Loucy (cell line): Measurements from ENCODE around the gene CSE1L.
"Not testable (repeated sequence)": the region's sequence is repeated elsewhere in the genome, so short reads cannot be mapped to it uniquely, and the experiment has no call there.

Source experiments
- H2AFZ ChIP-seq: fragments of 200-600 bp; sonication (generic); 2 replicates; pipeline ENCODE4 v1.6.0; 2016; ENCODE audit warnings: antibody characterized with exemption, mild to moderate bottlenecking, low read length, moderate library complexity
- H3F3A ChIP-seq: fragments of 200-600 bp; 2 replicates; pipeline ENCODE4 v1.6.0; 2016; ENCODE audit warnings: antibody characterized with exemption, low read depth, mild to moderate bottlenecking
- H3K27me3 ChIP-seq: fragments of 200-600 bp; sonication (generic); 2 replicates; pipeline ENCODE4 v1.6.1; 2014; ENCODE audit warnings: low read length, mild to moderate bottlenecking; ENCODE audit not compliant: insufficient read depth, poor library complexity, severe bottlenecking
- H3K36me3 ChIP-seq: fragments of 200-600 bp; sonication (generic); 2 replicates; pipeline ENCODE4 v1.6.1; 2016; ENCODE audit warnings: low read length; ENCODE audit not compliant: insufficient read depth
- H3K4me1 ChIP-seq: fragments of 200-600 bp; sonication (generic); 2 replicates; pipeline ENCODE4 v1.5.1; 2014; ENCODE audit warnings: low read length, mild to moderate bottlenecking; ENCODE audit not compliant: insufficient read depth, poor library complexity, severe bottlenecking
- H3K4me2 ChIP-seq: fragments of 200-600 bp; sonication (generic); 2 replicates; pipeline ENCODE4 v1.6.0; 2014; ENCODE audit warnings: antibody characterized with exemption, low read length, low read depth, mild to moderate bottlenecking; ENCODE audit not compliant: poor library complexity, severe bottlenecking
- H3K4me3 ChIP-seq: fragments of 200-600 bp; sonication (generic); 2 replicates; pipeline ENCODE4 v1.5.1; 2014; ENCODE audit warnings: low read length, mild to moderate bottlenecking, mixed read lengths; ENCODE audit not compliant: poor library complexity, severe bottlenecking
- H3K79me2 ChIP-seq: fragments of 200-600 bp; sonication (generic); 2 replicates; pipeline ENCODE4 v1.6.1; 2014; ENCODE audit warnings: low read length; ENCODE audit not compliant: insufficient read depth
- H3K9ac ChIP-seq: fragments of 200-600 bp; sonication (generic); 2 replicates; pipeline ENCODE4 v1.6.0; 2014; ENCODE audit warnings: mild to moderate bottlenecking, low read depth, low read length, moderate library complexity; ENCODE audit not compliant: poor library complexity, severe bottlenecking
- H3K9me2 ChIP-seq: fragments of 200-600 bp; sonication (generic); replicated peaks from 2 replicates; pipeline ENCODE4 v1.6.1; 2016; ENCODE audit warnings: low read depth, low read length, mixed read lengths
- H3K9me3 ChIP-seq: fragments of 200-600 bp; sonication (generic); 2 replicates; pipeline ENCODE4 v1.6.1; 2014; ENCODE audit warnings: mild to moderate bottlenecking, antibody characterized with exemption, low read length, low read depth; ENCODE audit not compliant: insufficient read depth
- H4K20me1 ChIP-seq: fragments of 200-600 bp; sonication (generic); 2 replicates; pipeline ENCODE4 v1.6.0; 2014; ENCODE audit warnings: antibody characterized with exemption, low read length, mild to moderate bottlenecking; ENCODE audit not compliant: insufficient read depth, poor library complexity, severe bottlenecking
- CTCF ChIP-seq: fragments of 200-600 bp; sonication (generic); conservative IDR thresholded peaks from 2 replicates; pipeline ENCODE4 v1.5.1; 2014; ENCODE audit warnings: mild to moderate bottlenecking, antibody characterized with exemption, low read length
- EZH2phosphoT487 ChIP-seq: fragments of 200-600 bp; IDR thresholded peaks from 2 replicates; pipeline ENCODE4 v1.6.1; 2018; ENCODE audit warnings: antibody characterized with exemption, mild to moderate bottlenecking, moderate library complexity, borderline replicate concordance

CSE1L gene

DNA sequence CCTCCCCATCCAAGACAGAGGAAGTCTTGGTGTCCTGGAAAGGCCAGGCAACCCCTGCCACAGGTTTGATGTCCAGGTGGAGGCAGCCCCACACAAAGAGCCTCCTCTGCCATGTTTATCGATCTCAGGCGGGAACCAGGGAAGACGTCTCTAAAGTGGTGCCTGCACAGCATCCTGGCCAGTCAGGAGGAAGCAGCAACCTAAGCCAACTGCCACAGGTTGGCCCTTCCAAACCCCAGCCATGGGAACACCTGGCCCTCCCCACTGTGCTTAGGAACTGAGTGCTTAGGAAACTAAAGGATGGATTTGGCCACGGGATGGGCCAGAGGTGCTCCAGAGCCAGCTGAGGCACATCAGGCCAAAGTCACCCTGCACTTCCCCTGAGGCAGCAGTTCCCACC, 56.9 kb downstream of the CSE1L start:
- peaks cover 57% of the 10 kb centered on the region; the same call in 1 of the 2 replicates for H3K36me3 ChIP-seq

GRCh38 chr20:49103647-49104364, 57.7 kb downstream of the CSE1L start:
- TF ChIP-seq CTCF = no peak
- Histone ChIP-seq H3K79me2 (no peaks in the 10 kb centered on the region), H3F3A (no peaks in the 10 kb centered on the region), H3K4me2 (no peak overlapping the region), H3K4me1 (no peaks in the 10 kb centered on the region), H2AFZ (no peak overlapping the region), H3K36me3 (peaks cover 49% of the 10 kb centered on the region; the same call in 1 of the 2 replicates), H3K9ac (no peak overlapping the region), H3K4me3 (no peak overlapping the region), H3K27me3 (no peaks in the 10 kb centered on the region), H3K9me3 (no peaks in the 10 kb centered on the region), H4K20me1 (peaks cover 5% of the 10 kb centered on the region), H3K9me2 (no peaks in the 10 kb centered on the region)

More for the DNA sequence above, 56.9 kb downstream of the CSE1L start:
- TF ChIP-seq CTCF = no peak
- TF ChIP-seq EZH2phosphoT487 = no peak
- H3K9me2 ChIP-seq = no peaks in the 10 kb centered on the region
- H3K4me2 ChIP-seq = no peak overlapping the region
- no peaks in the 10 kb centered on the region for H3K79me2 ChIP-seq
- no peaks in the 10 kb centered on the region for H3F3A ChIP-seq
- H3K4me3 ChIP-seq = no peak overlapping the region
- H3K27me3 ChIP-seq = no peaks in the 10 kb centered on the region
- H3K4me1 ChIP-seq = no peaks in the 10 kb centered on the region
- H2AFZ ChIP-seq = no peak overlapping the region
- peaks cover 7% of the 10 kb centered on the region for H4K20me1 ChIP-seq
- H3K9me3 ChIP-seq = no peaks in the 10 kb centered on the region
- no peak overlapping the region for H3K9ac ChIP-seq

GRCh38 chr20:49104365-49104648, 58.2 kb downstream of the CSE1L start:
- H3K9me3 ChIP-seq = no peaks in the 10 kb centered on the region
- H4K20me1 ChIP-seq = no peaks in the 10 kb centered on the region
- no peaks in the 10 kb centered on the region for H3K27me3 ChIP-seq
- H3K9me2 ChIP-seq = no peaks in the 10 kb centered on the region
- TF ChIP-seq CTCF (no peak), EZH2phosphoT487 (no peak)
- H3K4me1 ChIP-seq = no peaks in the 10 kb centered on the region
- no peak overlapping the region for H3K9ac ChIP-seq
- H3K4me3 ChIP-seq = no peak overlapping the region
- H3K4me2 ChIP-seq = no peak overlapping the region
- no peaks in the 10 kb centered on the region for H3F3A ChIP-seq
- no peak overlapping the region for H2AFZ ChIP-seq
- H3K36me3 ChIP-seq = peaks cover 47% of the 10 kb centered on the region; the same call in 1 of the 2 replicates
- no peaks in the 10 kb centered on the region for H3K79me2 ChIP-seq

DNA sequence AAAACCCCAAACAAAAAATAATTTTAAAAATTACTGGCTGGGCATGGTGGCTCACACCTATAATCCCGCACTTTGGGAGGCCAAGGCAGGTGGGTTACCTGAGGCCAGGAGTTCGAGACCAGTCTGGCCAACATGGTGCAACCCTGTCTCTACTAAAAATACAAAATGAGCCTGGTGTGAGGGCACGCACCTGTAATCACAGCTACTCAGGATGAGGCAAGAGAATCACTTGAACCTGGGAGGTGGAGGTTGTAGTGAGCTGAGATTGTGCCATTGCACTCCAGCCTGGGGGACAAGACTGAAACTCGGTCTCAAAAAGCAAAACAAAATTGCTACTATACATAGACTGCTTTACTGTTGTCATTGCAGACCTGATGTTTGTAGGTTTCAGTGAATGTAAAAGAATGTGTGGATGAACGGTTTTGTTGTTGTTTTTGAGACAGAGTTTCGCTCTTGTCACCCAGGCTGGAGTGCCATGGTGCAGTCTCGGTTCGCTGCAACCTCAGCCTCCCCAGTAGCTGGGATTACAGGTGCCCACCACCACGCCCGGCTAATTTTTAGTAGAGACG, 59.0 kb downstream of the CSE1L start:
- H3K27me3 ChIP-seq, H3K4me3 ChIP-seq, H3K9me2 ChIP-seq, H2AFZ ChIP-seq, H3K9me3 ChIP-seq, H3K4me2 ChIP-seq, H3F3A ChIP-seq, H4K20me1 ChIP-seq, H3K79me2 ChIP-seq, H3K4me1 ChIP-seq, H3K9ac ChIP-seq: not testable (repeated sequence)
- peaks cover 43% of the 10 kb centered on the region; the same call in 1 of the 2 replicates for H3K36me3 ChIP-seq
